Activated naive CD8-positive, alpha-beta T cell treated with anti-CD3 and anti-CD28 coated beads, Interleukin-2, amount 50 U/mL, for 16 hours (primary cell): ENCODE measurements around the gene MXD1.
"Not testable (repeated sequence)": the region's sequence is repeated elsewhere in the genome, so short reads cannot be mapped to it uniquely, and the experiment has no call there.

ENCODE experiments used
- DNase-seq: peaks from one replicate; pipeline ENCODE4 v3.0.0-alpha.2; 2020; ENCODE audit warnings: low read depth, low spot score

The MXD1 gene, protein sequence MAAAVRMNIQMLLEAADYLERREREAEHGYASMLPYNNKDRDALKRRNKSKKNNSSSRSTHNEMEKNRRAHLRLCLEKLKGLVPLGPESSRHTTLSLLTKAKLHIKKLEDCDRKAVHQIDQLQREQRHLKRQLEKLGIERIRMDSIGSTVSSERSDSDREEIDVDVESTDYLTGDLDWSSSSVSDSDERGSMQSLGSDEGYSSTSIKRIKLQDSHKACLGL

DNA sequence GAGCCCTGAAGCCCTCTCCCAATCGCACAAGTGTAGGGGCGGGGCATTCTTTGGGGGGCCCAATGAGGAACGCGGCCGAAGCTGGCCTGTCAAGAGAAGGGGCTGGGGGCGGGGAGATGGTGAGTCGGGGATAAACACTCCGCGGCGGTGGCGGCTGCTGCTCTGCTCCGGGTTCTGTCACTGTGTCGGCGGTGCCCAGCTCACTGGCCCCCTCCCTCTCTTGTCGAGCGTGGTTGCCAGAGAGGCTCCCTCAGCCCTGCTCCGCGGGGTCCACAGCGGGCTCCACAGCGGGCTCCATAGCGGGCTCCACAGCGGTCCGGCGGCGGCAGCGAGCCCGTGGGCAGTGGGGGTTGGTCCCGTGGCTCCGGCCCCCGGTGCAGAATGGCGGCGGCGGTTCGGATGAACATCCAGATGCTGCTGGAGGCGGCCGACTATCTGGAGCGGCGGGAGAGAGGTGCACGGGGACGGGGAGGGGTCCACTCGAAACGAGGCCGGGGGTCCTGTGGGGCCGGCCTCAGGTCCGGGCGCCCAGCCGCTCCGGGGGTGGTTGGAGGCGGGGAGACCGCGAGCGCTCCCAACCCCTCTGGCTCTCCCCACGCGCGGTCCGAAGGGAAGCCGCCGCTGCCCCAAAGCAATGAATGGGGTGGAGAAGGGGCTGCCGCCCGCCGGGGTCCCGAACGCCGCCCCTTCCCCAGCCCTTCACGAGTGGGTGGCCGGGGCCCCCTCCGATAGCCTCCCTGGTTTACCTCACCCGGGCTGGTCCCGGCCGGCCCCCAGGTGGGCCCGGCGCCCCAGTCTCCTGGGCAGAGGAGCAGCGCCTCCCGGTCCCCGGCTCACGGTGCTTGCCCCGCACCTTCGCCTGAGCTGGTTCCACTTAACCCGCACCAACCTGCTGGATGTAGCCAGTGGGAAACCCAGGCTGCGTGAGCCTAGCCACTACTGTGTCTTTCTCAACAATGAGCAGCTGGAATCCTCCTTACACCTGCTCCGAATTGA is at the start of gene MXD1:
MXD1 (plus strand) TSS at position 160 of the 996 bp plus-strand sequence; CDS start at position 382, 222 bp downstream.
- no peak for DNase-seq

DNA sequence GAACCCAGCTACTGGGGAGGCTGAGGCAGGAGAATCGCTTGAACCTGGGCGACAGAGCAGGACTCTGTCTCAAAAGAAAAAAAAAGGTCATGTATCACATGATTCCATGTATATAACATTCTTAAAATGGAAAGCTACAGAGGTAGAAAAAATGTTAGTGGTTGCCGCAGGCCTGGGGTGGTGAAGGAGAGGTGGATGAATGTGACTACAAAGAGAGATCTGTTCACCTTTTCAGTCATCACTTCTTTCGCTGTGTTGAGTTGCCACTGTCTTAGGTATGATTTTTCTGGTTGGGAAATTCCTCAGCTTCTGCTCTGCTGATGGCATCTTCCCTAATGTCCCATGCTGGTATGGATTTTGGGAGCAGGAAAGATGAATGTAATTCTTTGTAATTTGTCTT is 26.5 kb upstream of the MXD1 start:
- no peak for DNase-seq

DNA sequence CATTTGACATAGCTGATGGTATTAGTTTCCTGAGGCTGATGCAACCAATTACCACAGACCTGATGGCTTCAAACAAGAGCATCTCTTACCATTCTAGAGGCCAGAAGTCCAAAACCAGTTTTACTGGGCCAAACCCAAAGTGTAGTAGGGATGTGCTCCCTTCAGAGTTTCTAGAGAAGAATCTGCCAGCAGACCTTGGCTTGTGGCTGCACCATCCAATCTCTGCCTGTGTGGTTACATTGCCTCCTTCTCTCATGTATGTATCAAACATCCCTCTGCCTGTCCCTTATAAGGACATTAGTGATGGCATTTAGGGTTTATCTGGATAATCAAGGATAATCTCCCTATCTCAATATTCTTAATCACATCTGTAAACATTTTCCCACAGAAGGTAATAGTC is 25.6 kb upstream of the MXD1 start:
- DNase-seq, result no peak

DNA sequence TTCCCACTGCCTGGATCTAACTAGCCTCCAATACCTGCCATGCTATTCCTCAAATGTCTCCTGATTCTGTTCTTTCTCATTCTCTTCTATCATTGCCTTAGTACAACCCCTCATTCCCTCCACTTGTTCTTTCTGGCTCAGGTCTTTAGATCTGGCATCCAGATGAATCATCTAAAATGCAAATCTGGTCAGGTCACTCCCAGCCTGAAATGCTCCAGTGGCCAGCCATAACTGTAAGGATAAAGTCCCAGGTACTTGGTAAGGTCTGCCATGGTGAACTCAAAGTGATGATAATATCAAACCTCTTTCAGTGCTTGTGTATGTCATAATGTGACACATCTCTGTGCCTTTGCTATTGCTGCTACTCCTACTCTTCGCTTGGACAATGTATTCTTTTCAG is 24.0 kb upstream of the MXD1 start:
- no peak for DNase-seq

DNA sequence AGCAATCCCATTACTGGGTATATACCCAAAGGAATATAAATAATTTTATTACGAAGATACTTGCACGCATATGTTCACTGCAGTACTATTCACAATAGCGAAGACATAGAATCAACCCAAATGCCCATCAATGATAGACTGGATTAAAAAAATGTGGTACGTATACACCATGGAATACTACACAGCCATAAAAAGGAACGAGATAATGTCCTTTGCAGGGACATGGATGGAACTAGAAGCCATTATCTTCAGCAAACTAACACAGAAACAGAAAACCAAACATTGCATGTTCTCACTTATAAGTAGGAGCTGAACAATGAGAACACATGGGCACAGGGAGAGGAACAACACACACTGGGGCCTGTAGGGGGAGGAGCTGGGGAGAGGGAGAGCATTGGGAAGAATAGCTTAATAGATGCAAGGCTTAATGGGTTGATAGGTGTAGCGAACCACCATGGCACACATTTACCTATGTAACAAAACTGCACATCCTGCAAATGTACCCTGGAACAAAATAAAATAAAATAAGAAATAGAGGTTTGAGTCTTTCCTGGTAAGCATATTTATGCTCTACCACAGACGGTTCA is 22.0 kb upstream of the MXD1 start:
- not testable (repeated sequence) for DNase-seq

DNA sequence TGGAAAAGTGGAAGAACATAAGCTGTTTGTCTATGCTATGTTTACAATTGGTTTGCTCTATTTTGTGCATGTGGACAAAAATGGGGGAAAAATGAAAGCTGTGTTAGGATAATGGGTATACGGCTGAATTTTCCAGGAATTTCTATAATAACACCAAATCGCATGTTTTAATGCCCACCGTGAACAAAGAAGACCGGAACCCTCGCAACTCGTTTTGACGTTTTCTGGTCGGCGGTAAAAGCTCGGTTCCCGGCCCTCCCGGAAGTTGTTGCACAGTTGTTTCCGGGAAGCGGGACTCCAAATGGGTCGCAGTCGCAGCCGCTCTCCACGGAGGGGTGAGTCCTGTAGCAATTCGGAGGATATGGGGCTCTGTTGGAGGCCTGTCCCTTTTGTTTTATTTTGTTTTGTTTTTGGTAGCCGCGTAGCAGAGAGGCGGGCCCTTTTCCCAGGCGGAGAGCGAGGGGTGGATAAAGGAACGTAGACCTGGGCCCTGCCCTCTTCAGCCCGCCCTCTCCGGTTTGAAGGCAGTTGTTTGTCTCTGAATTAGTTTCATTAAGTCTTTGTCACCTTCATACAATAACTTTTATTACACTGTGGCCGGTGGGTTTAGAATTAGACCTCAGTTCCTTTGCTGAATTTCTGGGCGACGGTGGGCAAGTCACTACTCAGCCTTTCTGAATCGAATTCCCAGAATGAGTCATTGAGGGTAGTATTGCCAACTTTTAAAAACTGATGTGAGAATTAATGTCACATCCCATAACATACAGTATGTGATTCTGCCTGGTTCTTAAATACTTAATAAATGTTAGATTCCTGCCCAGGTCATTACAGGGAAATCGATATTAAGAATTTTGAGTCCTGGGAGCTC is 21.0 kb upstream of the MXD1 start, which contains the start of gene SNRNP27:
SNRNP27 (plus strand) TSS at position 273 of the 868 bp plus-strand sequence; CDS start at position 302, 29 bp downstream.
- peak; percentile 61 for DNase-seq

DNA sequence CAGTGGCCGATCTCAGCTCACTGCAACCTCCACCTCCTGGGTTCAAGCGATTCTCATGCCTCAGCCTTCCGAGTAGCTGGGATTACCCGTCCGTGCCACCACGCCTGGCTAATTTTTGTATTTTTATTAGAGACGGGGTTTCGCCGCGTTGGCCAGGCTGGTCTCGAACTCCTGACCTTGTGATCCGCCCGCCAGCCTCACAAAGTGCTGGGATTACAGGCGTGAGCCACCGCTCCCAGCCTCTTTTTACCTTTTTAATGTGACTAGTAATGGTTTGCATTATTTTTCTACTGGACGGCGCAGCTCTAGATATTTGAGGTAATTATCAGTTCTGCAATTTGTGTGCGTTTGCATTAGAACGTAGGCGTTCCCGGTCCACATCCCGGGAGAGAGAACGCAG is 20.2 kb upstream of the MXD1 start:
- DNase-seq, result not testable (repeated sequence)

DNA sequence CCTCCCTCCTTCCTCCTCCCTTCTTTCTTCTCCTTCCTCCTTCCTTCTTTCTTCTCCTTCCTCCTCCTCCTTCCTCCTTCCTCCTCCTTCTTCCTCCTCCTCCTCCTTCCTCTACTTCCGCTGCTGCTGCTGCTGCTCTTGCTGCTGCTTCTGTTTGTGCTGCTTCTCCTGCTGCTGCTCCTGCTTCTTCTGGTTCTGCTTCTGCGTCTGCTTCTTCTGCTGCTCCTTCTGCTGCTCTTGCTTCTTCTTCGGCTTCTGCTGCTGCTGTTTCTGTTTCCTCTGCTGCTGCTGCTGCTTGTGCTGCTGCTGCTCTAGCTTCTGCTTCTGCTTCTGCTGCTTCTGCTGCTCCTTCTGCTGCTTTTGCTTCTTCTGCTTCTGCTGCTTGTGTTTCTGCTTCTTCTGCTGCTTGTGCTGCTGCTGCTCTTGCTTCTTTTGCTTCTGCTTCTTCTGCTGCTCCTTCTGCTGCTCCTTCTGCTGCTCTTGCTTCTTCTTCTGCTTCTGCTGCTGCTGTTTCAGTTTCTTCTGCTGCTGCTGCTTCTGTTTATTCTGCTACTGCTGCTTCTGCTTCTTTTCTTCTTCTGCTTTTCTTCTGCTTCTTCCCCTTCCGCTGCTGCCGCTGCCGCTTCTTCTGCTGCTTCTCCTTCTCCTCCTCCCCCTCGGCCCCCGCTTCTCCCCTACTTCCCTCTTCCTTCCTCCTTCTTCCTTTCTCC is 12.5 kb upstream of the MXD1 start:
- DNase-seq, result no peak

DNA sequence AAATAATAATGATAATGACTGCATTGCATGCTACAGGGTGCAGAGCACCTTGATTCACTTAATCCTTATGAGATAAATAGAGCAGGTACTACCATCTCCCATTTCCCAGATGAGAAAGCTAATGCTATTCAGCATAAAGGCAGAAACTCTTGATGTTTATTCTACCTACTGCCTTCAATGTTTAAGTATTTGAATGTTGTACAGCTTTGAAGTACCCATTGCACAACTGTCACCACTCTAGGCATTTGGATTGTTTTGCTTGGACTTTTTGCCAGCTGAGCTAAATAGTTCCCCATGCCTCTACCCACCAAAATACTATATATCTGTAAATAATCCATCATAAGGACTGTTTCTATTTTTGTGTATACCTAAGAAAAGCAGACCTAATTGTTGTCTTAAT is 7.7 kb upstream of the MXD1 start:
- DNase-seq, result no peak

DNA sequence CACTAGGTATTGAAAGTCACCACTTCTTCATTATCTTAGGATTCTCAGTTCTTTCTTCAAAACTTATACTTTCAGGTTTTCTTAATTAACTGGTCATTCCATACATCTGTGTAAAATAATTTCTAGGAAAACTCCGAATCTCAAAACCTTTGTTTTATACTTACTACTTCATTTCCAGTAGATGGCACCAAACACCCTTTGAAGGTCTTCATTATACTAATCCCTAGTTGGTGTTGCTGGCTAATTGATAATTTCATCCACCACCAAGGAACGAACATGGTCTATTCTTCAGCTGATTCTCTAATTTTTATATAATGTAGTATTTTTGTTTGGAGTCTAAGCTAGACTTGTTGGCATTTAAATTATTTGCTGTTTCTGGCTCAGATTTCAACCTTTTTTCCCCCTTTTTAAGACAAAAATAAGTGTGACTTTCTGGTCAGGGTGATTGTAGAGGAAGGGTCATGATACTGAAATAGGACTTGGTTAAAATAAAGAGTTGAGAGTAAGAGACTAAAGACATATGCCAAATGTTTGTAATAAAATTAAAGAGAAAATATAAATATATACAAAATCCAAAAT is 2.8 kb upstream of the MXD1 start:
- DNase-seq, result no peak

DNA sequence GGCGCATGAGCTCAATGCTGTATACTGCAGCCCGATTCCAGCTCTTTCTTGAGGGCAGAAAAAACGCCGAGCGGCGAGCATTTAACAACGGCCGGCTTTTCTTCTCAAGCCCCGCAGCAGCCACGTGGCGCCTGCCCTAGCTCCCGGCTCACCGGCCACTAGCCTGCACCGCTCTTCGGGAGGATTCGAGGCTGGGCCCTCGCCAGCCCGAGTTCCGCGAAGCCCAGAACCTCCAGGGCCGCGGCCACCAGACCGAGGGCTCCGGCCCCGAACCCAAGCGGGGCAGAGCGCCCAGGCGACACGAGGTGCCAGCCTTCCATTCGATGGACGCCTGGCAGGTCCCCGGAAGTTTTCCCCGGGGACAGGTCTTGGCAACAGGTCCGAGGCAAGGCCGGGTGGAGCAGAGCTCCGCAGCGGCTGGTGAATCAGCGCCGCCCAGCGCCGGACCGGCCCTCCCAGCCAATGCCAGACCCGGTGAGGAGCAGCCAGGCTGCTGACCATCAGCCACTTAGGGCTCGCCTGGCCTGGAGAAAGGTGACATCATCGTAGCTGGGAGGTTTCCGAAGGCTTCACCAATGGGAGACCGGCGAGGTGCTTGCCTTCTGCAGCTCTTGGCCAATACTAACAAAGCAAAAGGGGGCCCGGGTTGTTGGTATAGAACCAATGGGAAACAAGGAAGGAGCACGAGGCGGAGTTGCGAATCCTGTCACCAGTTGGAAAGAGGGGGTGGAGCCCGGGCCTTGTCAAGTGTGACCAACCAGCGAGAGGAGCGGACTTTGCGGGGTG is 552 bp upstream of the MXD1 start:
- peak; percentile 100 for DNase-seq

DNA sequence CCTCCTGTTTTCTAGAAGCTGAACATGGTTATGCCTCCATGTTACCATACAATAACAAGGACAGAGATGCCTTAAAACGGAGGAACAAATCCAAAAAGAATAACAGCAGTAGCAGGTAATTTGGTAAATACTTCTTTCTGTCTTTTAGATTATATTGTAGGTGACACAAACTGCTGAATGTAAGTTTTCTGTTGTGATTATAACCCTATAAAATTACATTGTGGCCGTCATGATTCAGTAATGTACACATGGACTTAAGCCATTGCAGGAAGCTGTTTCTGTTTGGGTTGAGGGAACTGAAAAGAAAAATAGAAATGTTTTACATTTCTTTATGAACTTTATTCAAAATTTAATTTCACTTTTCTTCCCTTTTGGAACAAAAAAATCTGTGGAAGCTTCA is 1.2 kb downstream of the MXD1 start:
- DNase-seq, result no peak

DNA sequence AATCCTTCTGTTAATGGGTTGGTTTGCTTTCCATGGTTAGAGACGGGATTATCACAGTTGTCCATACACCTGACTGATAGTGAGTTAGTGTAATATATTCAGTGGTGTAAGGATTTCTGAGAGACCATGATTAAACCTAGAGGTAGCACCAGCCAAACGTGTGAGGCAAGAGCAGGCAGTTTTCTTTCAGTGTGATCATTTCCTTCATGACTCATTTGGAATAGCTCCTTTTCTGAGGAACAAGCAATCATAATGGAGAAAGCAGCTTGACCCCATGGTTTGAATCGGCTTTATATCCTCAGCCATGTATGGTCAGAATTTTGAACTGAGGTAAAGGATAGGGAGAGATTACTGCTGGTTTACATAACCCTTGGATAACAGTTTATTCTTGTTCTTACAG is 2.9 kb downstream of the MXD1 start:
- DNase-seq, result no peak

DNA sequence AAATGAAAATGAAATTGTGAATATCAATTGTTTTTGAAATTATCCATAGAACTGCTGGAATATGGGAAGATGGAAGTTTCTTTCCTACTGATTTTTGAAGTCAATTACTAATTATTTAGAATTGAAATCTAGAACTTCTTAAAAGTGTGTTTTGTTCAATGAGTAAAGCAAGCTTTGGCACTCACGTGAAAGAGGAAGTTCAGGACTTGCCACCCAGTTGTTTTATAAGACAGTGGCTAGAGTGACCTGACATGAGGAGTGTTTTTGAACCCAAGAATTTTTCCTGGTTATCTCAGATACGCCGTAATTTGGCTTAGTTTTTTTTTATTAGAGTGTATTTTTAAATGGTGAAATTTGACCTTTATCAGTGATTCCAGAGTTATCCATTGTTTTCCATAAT is 3.5 kb downstream of the MXD1 start:
- DNase-seq, result no peak

DNA sequence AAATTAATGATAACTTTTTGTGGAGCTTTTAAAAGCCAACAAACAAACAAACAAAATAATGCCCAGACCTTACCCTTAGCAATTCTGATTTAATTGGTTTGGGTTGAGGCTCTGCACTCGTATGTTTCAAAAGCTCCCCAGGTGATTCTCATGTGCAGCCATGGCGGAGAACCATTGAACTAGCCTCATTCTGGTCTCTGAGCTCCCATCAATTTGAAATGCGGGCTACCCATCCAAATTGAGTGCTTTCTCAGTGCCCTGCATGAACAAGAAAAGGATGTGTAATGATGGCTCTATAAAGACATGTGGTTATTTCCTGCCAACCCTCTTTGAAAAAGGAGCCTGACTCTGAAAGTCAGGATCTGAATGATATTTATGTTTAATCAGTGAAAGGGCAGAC is 8.2 kb downstream of the MXD1 start:
- DNase-seq, result no peak

DNA sequence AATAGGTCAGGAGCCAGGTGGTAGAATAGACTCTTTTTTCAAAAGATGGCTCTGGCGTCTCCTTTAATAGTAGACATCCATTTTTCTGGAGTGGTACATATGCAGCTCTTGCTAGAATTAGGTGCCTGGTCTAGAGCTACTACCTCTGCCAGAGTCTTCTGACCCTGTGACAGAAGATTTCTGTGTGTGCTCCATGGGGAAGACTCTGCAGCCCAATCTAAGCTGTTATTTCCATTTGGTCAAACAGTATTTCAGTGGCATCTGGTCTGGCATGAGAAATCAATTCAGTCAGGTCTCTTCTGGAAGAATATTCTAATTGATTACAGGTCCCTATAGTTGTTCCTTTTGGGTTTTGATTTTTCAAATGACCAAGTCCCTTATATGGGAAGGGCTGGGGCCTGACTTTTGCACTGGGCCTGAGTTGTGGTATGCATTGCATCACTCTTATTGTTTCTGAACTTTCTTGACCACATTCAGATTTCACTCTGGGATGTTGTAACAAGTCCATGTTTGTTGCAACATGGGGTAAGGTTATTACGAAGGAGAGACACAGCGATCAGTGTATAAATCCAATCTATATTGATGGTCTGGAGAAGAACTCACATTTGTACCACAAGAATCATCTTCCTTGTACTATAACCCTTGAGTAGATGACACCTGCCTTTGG is 12.1 kb downstream of the MXD1 start:
- DNase-seq, result no peak

DNA sequence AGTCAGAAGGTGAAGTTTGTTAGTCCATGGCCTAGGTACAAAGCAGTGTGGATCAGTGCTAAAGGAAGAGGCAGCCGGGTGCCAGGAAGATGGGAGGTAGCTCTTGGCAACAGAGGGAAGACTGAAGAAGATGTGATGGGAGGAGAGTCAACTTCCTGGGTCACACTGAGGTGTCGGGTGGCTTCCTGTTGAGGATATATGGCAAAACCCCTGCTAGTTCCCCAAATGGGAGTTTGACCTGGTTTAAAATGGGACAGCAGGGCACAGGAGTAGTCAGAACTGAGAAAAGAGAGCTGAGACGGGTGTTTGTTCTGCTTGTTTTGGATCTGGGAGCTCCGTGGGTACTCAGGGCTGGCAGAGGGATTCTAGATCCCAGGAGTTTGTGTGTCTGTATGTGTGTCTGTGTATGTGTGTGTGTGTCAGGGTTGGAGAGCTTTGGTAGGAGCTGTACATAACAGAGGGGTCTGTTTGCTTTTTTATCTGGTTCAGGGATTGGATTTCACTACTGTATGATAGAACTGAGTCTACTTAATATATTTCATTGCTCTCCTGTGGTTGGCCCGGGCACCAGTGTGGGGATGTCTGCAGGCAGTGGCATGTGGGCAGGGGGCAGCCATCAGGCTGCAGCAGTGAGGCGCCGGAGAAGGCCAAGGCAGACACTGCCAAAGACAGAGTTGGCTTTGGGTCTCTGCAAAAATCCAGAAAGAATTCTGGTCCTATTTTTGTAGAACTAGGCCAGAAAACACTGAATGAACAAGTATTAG is 17.1 kb downstream of the MXD1 start:
- DNase-seq, result no peak

DNA sequence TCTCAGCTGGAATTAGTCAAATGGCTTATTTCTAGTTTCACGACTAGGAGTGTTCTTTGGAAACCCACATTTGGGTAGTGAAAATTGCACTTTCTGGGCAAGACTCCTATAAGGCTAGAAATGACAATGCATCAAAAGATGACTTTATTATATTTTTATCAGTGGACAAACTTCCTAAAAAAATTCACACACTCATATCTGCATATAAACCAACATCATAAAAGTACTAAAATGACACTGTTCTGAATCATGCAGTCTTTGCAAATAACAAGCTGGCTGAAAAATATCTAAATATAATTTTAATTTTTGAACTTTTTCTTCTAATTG is 17.6 kb downstream of the MXD1 start:
- no peak for DNase-seq
